GM18861 (cell line): ENCODE results near the gene DIDO1.
"Not testable (repeated sequence)": the region's sequence is repeated elsewhere in the genome, so short reads cannot be mapped to it uniquely, and the experiment has no call there.

Experiments
- ATAC-seq: cut with Tn5 transposase; IDR thresholded peaks from one replicate; pipeline ENCODE4 v1.9.1; 2021; ENCODE audit not compliant: unreplicated experiment

The DIDO1 gene

GRCh38 chr20:62962891-62963613 is 36.7 kb upstream of the DIDO1 start:
- ATAC-seq = no peak

- no peak for ATAC-seq
Observed at GRCh38 chr20:62962221-62962879, 36.0 kb upstream of the DIDO1 start.

DNA sequence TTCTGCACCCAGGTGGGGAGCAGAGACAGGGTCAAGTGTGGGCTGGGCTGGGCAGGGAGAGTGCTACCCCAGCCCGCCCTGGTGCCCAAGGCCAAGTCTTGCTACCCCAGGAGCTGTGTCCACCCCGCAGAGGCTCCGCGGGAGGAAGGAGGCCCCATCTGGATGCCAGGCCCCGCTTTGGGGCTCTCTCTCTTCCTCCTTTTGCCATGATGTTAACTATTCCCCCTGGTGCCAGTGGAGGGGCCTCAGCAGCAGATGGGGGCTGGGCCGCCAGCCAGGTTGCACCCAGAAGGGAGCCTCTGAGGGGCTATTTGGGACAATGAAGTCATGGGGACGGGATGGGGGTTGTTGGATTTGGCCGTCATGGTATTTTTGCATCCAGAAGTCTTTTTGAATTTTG is 35.5 kb upstream of the DIDO1 start:
- ATAC-seq = no peak

DNA sequence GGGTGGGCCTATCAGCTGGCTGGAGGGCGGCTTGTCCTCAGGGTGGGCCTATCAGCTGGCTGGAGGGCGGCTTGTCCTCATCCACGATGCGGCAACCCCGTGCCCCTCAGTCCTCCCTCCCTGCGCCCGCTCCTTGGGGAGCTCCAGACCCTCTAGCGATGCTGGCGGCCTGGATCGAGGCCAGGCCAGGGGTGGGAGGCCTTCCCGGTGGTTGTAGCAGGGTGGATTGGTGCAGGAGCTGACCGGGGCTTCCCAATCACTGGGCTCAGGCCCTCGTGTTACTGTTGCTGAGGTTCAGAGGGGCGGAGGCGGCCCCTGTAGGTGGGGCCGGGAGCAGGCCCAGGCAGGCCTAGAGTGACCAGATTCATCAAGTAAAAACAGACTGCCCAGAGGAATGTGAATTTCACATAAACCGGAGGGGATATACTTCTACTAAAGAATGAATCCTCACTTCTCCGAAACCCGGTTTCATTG is 35.0 kb upstream of the DIDO1 start:
- no peak for ATAC-seq

DNA sequence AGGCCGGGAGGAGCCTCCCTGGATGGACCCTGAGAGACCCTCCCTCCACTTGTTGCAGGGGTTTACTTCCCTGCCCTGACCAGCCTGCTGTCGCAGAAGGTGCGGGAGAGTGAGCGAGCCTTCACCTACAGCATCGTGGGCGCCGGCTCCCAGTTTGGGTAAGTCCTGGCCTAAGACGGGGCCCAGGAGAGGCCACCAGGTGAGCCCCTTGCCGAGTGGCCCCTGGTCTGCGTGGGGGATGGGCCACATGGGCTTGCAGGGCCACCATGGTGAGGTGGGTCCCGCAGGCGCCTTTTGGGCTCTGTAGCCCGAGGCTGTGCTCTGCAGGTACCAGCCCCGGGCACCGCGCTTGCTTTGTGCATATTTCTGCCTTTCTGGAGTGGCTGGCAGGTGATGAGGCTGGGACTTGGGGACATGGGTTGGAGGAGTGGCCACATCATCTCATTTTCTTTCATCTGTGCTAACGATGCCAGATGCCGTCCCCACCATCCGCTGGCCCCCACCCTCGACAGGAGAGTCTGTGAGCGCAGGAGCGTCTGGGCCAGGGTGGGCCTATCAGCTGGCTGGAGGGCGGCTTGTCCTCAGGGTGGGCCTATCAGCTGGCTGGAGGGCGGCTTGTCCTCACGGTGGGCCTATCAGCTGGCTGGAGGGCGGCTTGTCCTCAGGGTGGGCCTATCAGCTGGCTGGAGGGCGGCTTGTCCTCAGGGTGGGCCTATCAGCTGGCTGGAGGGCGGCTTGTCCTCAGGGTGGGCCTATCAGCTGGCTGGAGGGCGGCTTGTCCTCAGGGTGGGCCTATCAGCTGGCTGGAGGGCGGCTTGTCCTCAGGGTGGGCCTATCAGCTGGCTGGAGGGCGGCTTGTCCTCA is 34.4 kb upstream of the DIDO1 start:
- ATAC-seq = not testable (repeated sequence)

- ATAC-seq = no peak
Observed at GRCh38 chr20:62959998-62960436, 33.7 kb upstream of the DIDO1 start.

DNA sequence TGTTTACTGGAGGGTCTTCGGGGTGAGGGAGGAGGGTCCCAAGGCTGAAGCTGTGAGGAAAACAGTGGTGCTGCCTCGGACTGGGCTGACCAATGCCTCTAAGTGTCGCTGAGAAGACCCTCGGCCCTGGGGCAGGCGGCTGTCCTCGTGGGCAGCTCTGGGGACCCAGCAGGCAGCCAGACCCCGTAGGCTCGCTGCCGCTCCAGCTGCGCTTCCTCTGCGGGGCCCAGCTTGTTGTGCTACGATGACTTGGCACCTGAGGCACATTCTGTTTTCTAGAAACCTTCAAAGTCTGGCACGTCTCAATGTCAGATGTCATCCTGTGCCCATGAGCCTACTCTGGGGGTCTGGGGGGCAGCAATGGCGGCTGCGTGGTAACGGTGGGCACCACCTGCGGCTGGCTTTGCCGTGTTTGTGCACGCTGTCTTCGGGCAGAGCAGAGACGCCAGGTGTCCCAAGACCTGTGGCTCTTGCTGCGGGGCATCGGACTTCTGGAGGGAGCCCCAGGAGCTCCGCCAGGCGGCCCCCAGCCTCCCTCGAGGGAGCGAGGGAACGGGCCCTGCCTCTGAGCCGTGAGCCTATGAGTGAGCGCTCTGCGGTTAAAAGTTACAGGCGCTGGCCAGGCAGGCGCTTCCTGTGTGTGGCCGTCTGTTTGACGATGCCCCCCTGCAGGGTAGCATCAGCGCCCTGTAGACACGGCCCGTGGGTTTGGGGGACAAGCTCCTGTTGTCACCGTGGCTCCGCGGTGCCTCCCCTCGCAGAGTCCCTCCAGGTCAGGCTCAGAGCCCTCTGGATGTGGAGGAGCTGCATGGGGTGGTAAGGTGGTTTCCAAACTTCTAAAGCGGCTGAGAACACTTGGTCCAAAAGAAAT is 33.0 kb upstream of the DIDO1 start:
- ATAC-seq = no peak

DNA sequence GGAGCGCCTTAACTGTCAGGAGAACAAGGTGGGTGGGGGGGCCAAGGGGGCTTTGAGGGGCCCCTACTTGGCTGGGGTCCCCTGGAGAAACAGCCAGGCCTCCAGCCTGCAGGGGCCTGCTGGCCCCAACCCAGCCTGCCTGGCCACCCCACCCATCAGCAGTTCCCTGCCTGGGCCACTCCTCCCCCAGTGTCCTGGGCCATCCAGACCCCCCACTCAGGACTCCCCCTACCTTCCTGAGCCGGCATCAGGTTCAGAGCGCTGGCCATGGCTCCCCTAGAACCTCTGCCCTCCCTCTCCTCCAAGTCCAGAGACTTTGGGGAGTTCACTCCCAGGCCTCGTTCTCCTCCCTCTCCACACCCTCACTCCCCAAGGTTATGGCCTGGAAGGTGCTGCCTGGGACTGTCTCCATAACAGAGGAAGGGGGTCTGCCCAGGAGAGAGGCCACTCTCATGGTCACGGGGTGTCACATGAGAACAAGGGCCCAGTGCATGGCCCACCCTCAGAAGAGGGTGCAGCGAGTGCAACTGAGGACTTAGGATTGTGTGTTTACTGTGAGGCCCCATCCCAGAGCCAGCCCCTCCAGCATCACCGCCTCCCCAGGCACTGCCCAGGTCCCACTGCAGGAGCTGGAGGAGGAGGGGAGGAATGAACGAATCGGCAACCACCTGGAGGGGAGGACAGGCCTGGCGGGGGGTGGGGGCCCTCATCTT is 32.2 kb upstream of the DIDO1 start:
- no peak for ATAC-seq

DNA sequence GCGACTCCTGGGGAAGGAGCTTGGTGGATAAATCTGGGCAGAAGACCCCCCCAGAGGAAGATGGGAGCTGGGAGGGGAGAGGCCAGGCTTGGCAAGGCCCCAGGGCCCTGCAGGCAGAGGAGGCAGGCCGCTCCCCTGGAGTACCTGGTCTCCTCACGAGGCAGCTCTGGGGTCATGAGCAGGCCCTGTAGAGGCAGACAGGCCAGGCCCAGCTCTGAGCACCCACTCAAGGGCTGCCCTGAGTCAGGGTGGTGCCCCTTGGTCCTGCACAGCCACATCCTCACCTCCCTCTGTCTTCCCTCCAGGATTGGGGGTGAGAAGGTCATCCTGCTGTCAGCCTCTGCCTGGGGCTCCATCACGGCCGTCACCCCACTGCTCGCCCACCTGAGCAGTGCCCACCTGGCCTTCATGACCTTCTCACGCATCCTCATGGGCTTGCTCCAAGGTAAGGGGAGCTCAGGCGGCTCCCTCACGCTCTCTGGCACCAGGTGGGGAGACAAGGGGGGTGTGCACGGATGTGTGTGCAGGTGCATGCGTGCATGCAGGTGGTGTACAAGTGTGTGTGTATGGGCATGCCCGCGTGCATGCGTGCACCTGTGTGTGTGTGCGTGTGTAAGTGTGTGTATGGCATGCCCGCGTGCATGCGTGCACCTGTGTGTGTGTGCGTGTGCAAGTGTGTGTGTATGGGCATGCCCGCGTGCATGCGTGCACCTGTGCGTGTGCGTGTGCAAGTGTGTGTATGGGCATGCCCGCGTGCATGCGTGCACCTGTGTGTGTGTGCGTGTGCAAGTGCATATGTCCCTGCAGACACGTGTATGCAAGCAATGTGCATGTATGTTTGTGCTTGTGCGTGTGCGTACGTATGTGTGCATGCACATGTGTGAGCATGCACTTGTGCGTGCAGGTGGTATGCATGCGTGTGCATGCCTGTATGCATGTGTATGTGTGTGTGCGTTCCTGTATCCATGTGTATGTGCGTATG is 31.1 kb upstream of the DIDO1 start:
- ATAC-seq = no peak

- no peak for ATAC-seq
Observed at GRCh38 chr20:62956387-62957135, 30.3 kb upstream of the DIDO1 start.

- no peak for ATAC-seq
Observed at GRCh38 chr20:62955519-62956386, 29.4 kb upstream of the DIDO1 start.

DNA sequence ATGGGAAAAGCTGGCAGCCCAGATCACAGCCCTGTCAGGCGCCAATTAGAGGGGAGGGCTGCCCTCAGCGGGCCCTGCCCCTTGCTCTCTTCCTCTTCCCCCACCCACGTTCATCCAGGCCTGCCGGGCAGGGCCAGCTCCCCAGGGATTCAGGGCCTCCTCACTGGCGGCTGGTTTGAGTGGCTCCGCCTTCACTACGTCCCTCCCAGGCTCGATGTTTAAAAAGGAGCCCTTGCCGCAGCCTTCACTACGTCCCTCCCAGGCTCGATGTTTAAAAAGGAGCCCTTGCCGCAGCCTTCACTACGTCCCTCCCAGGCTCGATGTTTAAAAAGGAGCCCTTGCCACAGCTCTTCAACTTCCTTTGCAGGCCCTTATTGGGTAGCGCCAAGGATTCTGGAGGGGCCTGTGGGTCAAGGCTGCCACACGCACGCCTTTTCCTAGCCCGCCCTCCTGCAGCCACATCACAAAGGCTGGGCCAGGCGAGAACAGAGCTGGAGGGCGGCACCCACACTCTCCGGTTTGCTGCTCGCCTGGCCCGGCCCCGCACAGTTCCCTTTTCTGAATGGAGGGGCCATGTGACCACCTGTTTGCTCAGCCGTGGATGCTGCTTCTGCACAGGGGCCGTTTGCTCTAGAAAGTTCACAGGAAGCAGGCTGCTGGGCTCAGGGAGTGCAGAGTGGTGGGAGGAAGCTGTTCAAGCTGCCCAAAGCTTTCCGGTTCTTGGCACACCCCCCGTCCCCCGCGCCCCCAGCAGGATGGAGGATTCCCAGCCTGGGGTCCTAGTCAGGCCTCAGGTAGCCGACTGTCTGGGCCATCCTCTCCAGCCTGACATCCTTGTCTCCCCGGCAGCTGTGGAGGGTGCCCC is 27.8 kb upstream of the DIDO1 start:
- peak; percentile 47 for ATAC-seq

DNA sequence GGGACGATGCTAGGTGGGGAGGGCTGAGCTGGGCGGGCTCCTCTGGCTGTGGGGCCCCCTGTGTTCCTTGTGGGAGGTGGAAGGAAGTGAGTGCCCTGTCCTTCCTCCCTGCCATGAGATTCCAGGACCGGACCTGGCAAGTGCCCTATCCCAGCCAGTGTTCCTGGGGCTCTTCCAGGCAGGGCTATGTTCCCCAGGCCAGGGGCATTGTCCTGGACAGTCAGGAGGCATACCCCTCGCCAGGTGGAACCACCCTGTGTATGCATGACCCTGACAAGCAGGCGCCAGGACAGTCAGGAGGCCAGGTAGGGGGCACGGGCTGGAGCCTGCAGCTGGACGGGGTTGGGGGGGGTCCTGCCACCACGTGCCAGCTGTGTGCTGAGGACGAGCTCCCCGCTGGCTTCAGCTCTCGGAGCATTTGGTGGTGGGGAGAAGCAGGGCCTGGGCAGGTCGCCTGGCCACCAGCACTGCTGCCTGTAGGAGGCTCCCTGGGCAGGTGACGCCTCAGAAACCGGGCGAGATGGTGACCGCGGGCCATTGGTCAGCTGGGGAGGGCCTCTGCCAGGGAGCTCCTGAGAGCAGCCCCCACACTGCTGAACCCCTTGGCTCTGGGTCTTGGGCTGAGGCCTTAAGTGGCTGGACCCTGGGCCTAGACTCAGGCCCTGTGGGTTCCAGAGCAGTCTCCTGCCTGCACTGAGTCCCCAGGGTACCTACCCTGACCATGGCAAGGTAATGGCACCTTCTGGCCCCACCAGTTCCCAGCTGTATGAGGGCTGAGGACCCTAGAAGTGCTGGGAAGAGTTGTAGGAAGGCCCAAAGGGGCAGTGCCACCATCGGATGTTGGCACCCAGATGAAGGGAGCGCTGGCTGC is 26.9 kb upstream of the DIDO1 start:
- ATAC-seq = no peak

GRCh38 chr20:62952373-62952967 is 26.2 kb upstream of the DIDO1 start, which contains the start of gene SLC17A9:
SLC17A9 (plus strand) TSS chr20:62952709; CDS start chr20:62952831, 122 bp downstream.
- no peak for ATAC-seq

DNA sequence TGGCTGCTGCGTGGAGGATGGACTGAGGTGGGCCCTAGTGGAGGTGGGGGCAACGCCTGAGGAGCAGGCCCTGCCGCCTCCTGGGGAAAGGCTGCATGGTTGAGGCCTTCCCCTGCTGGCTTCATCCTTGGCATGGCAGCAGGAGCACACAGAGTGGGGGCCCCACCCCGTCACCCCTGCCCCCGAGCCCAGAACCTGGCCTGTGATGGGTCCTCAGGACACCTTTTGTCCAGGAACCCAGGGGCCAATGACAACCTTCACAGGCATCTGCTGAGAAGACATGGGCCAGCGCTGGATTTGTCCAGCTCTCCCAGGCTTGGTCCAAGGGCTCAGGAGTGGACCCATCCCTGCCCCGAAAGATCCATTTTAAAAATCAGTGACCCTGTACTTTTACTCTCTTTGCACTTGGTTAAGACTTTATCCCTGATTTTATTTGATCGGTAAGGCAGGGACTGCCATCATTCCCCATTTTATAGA is 25.6 kb upstream of the DIDO1 start:
- ATAC-seq = no peak
